Thyroid gland (tissue), 4 donors: ENCODE measurements around the gene KRTAP5-5. TPM values are rescaled to one million over a fixed set of nuclear protein-coding genes. Genes with fewer than 3 reads are reported as not detected.
"Not testable (repeated sequence)": the region's sequence is repeated elsewhere in the genome, so short reads cannot be mapped to it uniquely, and the experiment has no call there.

Source experiments
- DNase-seq, 2 donors: peaks; one replicate each; pipeline ENCODE4 v3.0.0-alpha.2; 2019
- H3K27ac ChIP-seq, 3 donors: fragments of 200-600 bp; sonication (generic); 1 replicate in 2 of 3; 2 replicates in 1 of 3; pipeline ENCODE4 v1.5.1; 2016 to 2019; ENCODE audit warnings: mild to moderate bottlenecking in 1 of 3, moderate library complexity in 1 of 3
- H3K27me3 ChIP-seq: fragments of 200-600 bp; sonication (generic); one replicate; pipeline ENCODE4 v1.5.1; 2019
- H3K36me3 ChIP-seq, 2 donors: fragments of 200-600 bp; sonication (generic); one replicate each; pipeline ENCODE4 v1.5.1; 2016 to 2019
- H3K4me1 ChIP-seq, 2 donors: fragments of 200-600 bp; sonication (generic); one replicate each; pipeline ENCODE4 v1.5.1; 2017 to 2019
- H3K4me3 ChIP-seq, 3 donors: fragments of 200-600 bp; sonication (generic); replicated peaks in 1 of 3; 1 replicate in 2 of 3; 2 replicates in 1 of 3; pipeline ENCODE4 v1.5.1; 2016; ENCODE audit warnings: mild to moderate bottlenecking in 1 of 3
- H3K9me3 ChIP-seq: fragments of 200-600 bp; sonication (generic); one replicate; pipeline ENCODE4 v1.5.1; 2017
- CTCF ChIP-seq, 6 experiments: fragments of 200-600 bp in 3 of 6; fragments of 450-650 bp in 3 of 6; sonication (generic) in 3 of 6; IDR thresholded peaks; one replicate each; pipeline ENCODE4 v1.5.1; 2016 to 2019; ENCODE audit warnings: antibody characterized with exemption in 6 of 6, mild to moderate bottlenecking in 2 of 6, inconsistent platforms in 1 of 6, moderate library complexity in 1 of 6
- POLR2A ChIP-seq, 2 donors: fragments of 450-650 bp; IDR thresholded peaks; one replicate each; pipeline ENCODE4 v1.6.1; 2017; ENCODE audit warnings: antibody characterized with exemption in 2 of 2, mild to moderate bottlenecking in 2 of 2, moderate library complexity in 1 of 2
- WGBS, 2 donors: methylation state at CpG; one replicate each; pipeline ENCODE4 v1.1.5; 2017; 5-methylcytosine and 5-hydroxymethylcytosine counted together
- intact Hi-C: fragments of 100-400 bp; cut with DNase I; formaldehyde crosslinking; loops from one replicate; pipeline ENCODE4 v1.15.1; 2023
- total RNA-seq, 4 donors: library from RNA; depleted of rRNA; stranded (reverse); fragments of >200 nt; gene quantifications; one replicate each; pipeline ENCODE4 v1.2.3, GENCODE V29; 2016

KRTAP5-5 gene
- total RNA-seq, 4 donors from 2014 or later: not detected

GRCh38 chr11:1589996-1590395 lies 39.6 kb upstream of the KRTAP5-5 start:
- TF ChIP-seq CTCF (IDR thresholded peaks at IDR 0.05) (no peak), POLR2A (IDR thresholded peaks at IDR 0.05) (no peak)
- DNase-seq: no peak
- Histone ChIP-seq H3K4me3 (no peak overlapping the region), H3K27me3 (no peaks in the 10 kb centered on the region), H3K27ac (no peak overlapping the region), H3K4me1 (no peaks in the 10 kb centered on the region), H3K9me3 (no peaks in the 10 kb centered on the region), H3K36me3 (no peaks in the 10 kb centered on the region)
- WGBS, 2 donors: 87 to 93% methylated on average over 3 to 6 of the region's 6 CpGs
- intact Hi-C loops: no loop called here

GRCh38 chr11:1592628-1593027 lies 36.9 kb upstream of the KRTAP5-5 start:
- 79 to 80% methylated on average over 9 of the region's 9 CpGs for WGBS, 2 donors
- intact Hi-C loops: no loop called here
- DNase-seq: no peak
- TF ChIP-seq POLR2A (IDR thresholded peaks at IDR 0.05) (no peak), CTCF (IDR thresholded peaks at IDR 0.05) (no peak)
- Histone ChIP-seq H3K36me3 (no peaks in the 10 kb centered on the region), H3K27ac (no peak overlapping the region), H3K9me3 (no peaks in the 10 kb centered on the region), H3K4me3 (no peak overlapping the region), H3K27me3 (no peaks in the 10 kb centered on the region), H3K4me1 (no peaks in the 10 kb centered on the region)

- H3K4me3 ChIP-seq, H3K27ac ChIP-seq, intact Hi-C loops, H3K4me1 ChIP-seq, H3K36me3 ChIP-seq, DNase-seq, H3K27me3 ChIP-seq, H3K9me3 ChIP-seq: not testable (repeated sequence)
- WGBS, 2 donors: 49 to 58% methylated on average over 11 of the region's 11 CpGs
These were observed 33.5 kb upstream of the KRTAP5-5 start for GRCh38 chr11:1595994-1596575.

- H3K4me1 ChIP-seq, DNase-seq, H3K27me3 ChIP-seq, H3K9me3 ChIP-seq, H3K4me3 ChIP-seq, intact Hi-C loops, H3K27ac ChIP-seq, H3K36me3 ChIP-seq: not testable (repeated sequence)
- 52 to 56% methylated on average over 12 to 18 of the region's 19 CpGs for WGBS, 2 donors
These were observed 32.9 kb upstream of the KRTAP5-5 start for GRCh38 chr11:1596576-1597121.

- intact Hi-C loops: no loop called here
- no peaks in the 10 kb centered on the region for H3K36me3 ChIP-seq
- DNase-seq: no peak
- H3K27me3 ChIP-seq: no peaks in the 10 kb centered on the region
- no peak for TF ChIP-seq POLR2A (IDR thresholded peaks at IDR 0.05)
- no peak overlapping the region for H3K27ac ChIP-seq
- no peak overlapping the region for H3K4me3 ChIP-seq
- H3K4me1 ChIP-seq: no peaks in the 10 kb centered on the region
- 78 to 94% methylated on average over 10 of the region's 10 CpGs for WGBS, 2 donors
- H3K9me3 ChIP-seq: no peaks in the 10 kb centered on the region
These were observed 32.1 kb upstream of the KRTAP5-5 start for GRCh38 chr11:1597331-1597993.

- Histone ChIP-seq H3K36me3 (no peaks in the 10 kb centered on the region), H3K4me1 (no peaks in the 10 kb centered on the region), H3K27me3 (no peaks in the 10 kb centered on the region), H3K9me3 (no peaks in the 10 kb centered on the region), H3K4me3 (no peak within 1 kb of the TSS), H3K27ac (no peak within 1 kb of the TSS)
- WGBS, 2 donors: 60% methylated on average over 1 of the region's 4 CpGs; no CpG with 5 or more reads in 1 of the 2 donors
- no peak for DNase-seq
- intact Hi-C loops: no loop called here
- TF ChIP-seq CTCF (IDR thresholded peaks at IDR 0.05): no peak
- no peak for TF ChIP-seq POLR2A (IDR thresholded peaks at IDR 0.05)
These were observed 31.6 kb upstream of the KRTAP5-5 start, which contains the start of gene KRTAP5-2 for GRCh38 chr11:1597994-1598380. Gene KRTAP5-2 (minus strand): TSS chr11:1598294. CDS start chr11:1598250, 44 bp downstream.

GRCh38 chr11:1598406-1598805 lies 31.2 kb upstream of the KRTAP5-5 start:
- H3K27ac ChIP-seq, H3K9me3 ChIP-seq, intact Hi-C loops, DNase-seq, H3K4me1 ChIP-seq, H3K36me3 ChIP-seq, H3K27me3 ChIP-seq, H3K4me3 ChIP-seq: not testable (repeated sequence)
- 77 to 82% methylated on average over 3 of the region's 3 CpGs for WGBS, 2 donors
